ENCODE results near the gene CBL.

Gene CBL

GRCh38 chr11:119351232-119351631 is 145.1 kb downstream of the CBL start:
- DNase-seq: no peak

DNA sequence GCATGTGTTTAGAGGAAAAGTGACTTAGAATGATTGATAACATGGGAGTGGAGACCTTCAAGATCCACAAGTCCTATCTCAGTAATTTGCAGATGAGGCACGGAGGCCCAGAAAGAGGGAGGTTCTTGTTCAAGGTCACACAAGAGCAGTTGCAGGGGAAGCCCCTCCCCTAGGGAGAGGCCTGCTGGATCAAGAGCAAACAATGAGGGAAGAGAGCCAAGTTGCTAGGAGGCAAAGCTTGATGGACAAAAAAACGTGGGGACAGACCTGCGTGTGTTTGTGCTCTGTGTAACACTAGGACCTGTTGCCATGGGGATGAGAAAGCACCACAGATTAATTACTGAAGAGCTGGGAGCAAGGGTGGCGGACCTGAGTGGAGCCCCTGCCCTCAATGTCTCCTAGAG is 146.7 kb downstream of the CBL start:
- DNase-seq: no peak

- DNase-seq: no peak
Observed at GRCh38 chr11:119355091-119355843, 149.1 kb downstream of the CBL start.

DNA sequence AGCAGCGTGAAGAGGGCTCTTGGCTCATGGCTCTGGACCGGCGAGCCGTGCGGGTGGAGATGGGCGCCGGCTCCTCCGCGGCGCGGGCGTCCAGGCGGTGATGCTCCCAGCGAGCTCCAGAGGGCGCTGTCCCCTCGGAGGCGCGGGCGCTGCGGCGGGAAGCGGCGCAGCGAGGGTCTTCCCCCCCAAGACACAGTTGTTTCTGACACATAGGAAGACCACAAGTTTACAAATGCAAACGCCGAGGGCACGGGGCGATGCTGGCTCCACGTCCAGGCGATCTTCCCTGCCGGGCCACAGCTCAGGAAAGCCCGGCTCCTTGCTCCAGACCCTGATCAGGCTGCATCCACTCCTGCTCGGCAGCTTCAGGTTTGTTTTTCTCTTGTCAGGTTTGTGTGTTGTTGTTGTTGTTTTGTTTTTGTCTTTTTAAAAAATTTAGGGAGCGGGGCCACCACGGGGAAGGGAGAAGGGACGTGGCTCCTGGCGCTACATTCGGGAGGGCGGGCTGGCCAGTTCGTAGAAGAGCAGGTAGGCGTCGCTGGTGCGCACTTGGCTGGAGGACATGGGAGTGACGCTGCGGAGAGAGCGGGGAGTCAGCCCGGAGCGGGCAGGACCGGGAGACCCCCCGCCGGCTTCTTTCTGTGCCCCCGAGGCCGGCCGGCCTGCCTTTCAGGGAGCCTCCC is 150.4 kb downstream of the CBL start:
- no peak for DNase-seq

- DNase-seq: no peak
Observed at GRCh38 chr11:119357074-119357473, 150.9 kb downstream of the CBL start.

All from GDM1 (cell line).